Measurements from ENCODE around the gene LRP2. TPM values are rescaled to one million over a fixed set of nuclear protein-coding genes. Genes with fewer than 3 reads are reported as not detected.

LRP2 gene
- total RNA-seq, 1 experiment from 2014 or later, result 0.59 TPM

- CTCF ChIA-PET, result no interaction called here
Observed at GRCh38 chr2:169386722-169387121, 24.4 kb upstream of the LRP2 start.

GRCh38 chr2:169384816-169385215 is 22.5 kb upstream of the LRP2 start:
- Mint-ChIP-seq H3K9me3 (peaks cover 8% of the 10 kb centered on the region), H3K27me3 (ENCODE audit: low read depth) (peaks cover 5% of the 10 kb centered on the region; the same call in 1 of the 2 replicates), H3K36me3 (no peaks in the 10 kb centered on the region), H3K4me1 (no peaks in the 10 kb centered on the region), H3K27ac (no peak overlapping the region), H3K4me3 (no peak overlapping the region)
- DNase-seq (ENCODE audit: low spot score) (no peak), ATAC-seq (no peak)
- ChIA-PET POLR2A (no interaction called here), CTCF (no interaction called here)
- no peak for TF ChIP-seq EMX1 (CRISPR knock-in tag; IDR thresholded peaks at IDR 0.05)
- TF ChIP-seq ZNF416 (CRISPR knock-in tag; IDR thresholded peaks at IDR 0.05), result no peak
- TF ChIP-seq RELA (CRISPR knock-in tag; IDR thresholded peaks at IDR 0.05; ENCODE audit: borderline replicate concordance), result no peak
- no peak for TF ChIP-seq NFYB (CRISPR knock-in tag; conservative IDR thresholded peaks at IDR 0.05; ENCODE audit: low read depth)
- no peak for TF ChIP-seq ATF6 (CRISPR knock-in tag; IDR thresholded peaks at IDR 0.05)
- TF ChIP-seq ZNF396 (CRISPR knock-in tag; IDR thresholded peaks at IDR 0.05; ENCODE audit: borderline replicate concordance), result no peak
- TF ChIP-seq JUN (CRISPR knock-in tag; IDR thresholded peaks at IDR 0.05), result no peak
- no peak for TF ChIP-seq ZNF219 (CRISPR knock-in tag; IDR thresholded peaks at IDR 0.05; ENCODE audit: borderline replicate concordance)
- TF ChIP-seq NR1H2 (CRISPR knock-in tag; IDR thresholded peaks at IDR 0.05), result no peak
- TF ChIP-seq TEAD1 (CRISPR knock-in tag; IDR thresholded peaks at IDR 0.05), result no peak
- no peak for TF ChIP-seq STAT6 (CRISPR knock-in tag; conservative IDR thresholded peaks at IDR 0.05; ENCODE audit: low read depth)

More at GRCh38 chr2:169386722-169387121, 24.4 kb upstream of the LRP2 start:
- Mint-ChIP-seq H3K27me3 (ENCODE audit: low read depth) (peaks cover 5% of the 10 kb centered on the region; the same call in 1 of the 2 replicates), H3K36me3 (no peaks in the 10 kb centered on the region), H3K4me1 (peaks cover 11% of the 10 kb centered on the region; the same call in 1 of the 2 replicates), H3K4me3 (no peak overlapping the region), H3K27ac (no peak overlapping the region), H3K9me3 (peaks cover 8% of the 10 kb centered on the region)
- POLR2A ChIA-PET, result no interaction called here
- ATAC-seq (no peak), DNase-seq (ENCODE audit: low spot score) (no peak)
- TF ChIP-seq PREB (CRISPR knock-in tag; IDR thresholded peaks at IDR 0.05; ENCODE audit: borderline replicate concordance), result no peak
- no peak for TF ChIP-seq SMAD4 (CRISPR knock-in tag; IDR thresholded peaks at IDR 0.05)

- ChIA-PET CTCF (no interaction called here), POLR2A (no interaction called here)
- no peak for ATAC-seq
- DNase-seq (ENCODE audit: low spot score), result no peak
- peaks cover 8% of the 10 kb centered on the region for H3K27me3 Mint-ChIP-seq (ENCODE audit: low read depth)
- no peaks in the 10 kb centered on the region for H3K4me1 Mint-ChIP-seq
- peaks cover 4% of the 10 kb centered on the region for H3K9me3 Mint-ChIP-seq
- no peak overlapping the region for H3K27ac Mint-ChIP-seq
- no peak overlapping the region for H3K4me3 Mint-ChIP-seq
- no peaks in the 10 kb centered on the region for H3K36me3 Mint-ChIP-seq
- TF ChIP-seq ZNF512 (CRISPR knock-in tag; IDR thresholded peaks at IDR 0.05; ENCODE audit: borderline replicate concordance), result no peak
- TF ChIP-seq ZNF423 (CRISPR knock-in tag; IDR thresholded peaks at IDR 0.05), result no peak
- no peak for TF ChIP-seq E2F5 (CRISPR knock-in tag; IDR thresholded peaks at IDR 0.05)
- TF ChIP-seq SOX15 (CRISPR knock-in tag; IDR thresholded peaks at IDR 0.05), result no peak
- TF ChIP-seq NFYB (CRISPR knock-in tag; conservative IDR thresholded peaks at IDR 0.05; ENCODE audit: low read depth), result no peak
- no peak for TF ChIP-seq KAT7 (CRISPR knock-in tag; IDR thresholded peaks at IDR 0.05; ENCODE audit: borderline replicate concordance)
- no peak for TF ChIP-seq ZNF138 (CRISPR knock-in tag; conservative IDR thresholded peaks at IDR 0.05)
- TF ChIP-seq ZSCAN18 (CRISPR knock-in tag; IDR thresholded peaks at IDR 0.05), result no peak
Observed at GRCh38 chr2:169372561-169372960, 10.2 kb upstream of the LRP2 start.

Measured in WTC11 (cell line).